DOHH2 (cell line): Measurements from ENCODE around the gene CROCC.

ENCODE experiments used
- EZH2phosphoT487 ChIP-seq: fragments of 200-600 bp; sonication (generic); IDR thresholded peaks from 2 replicates; pipeline ENCODE4 v1.6.1; 2017; ENCODE audit warnings: borderline replicate concordance, mild to moderate bottlenecking, antibody characterized with exemption, low read length, moderate library complexity, mixed read lengths
- TF ChIP-seq, protein P1 (sequence below): fragments of 200-600 bp; sonication (generic); IDR thresholded peaks from one replicate; pipeline ENCODE4 v1.5.1; 2014; ENCODE audit warnings: antibody characterized with exemption, mild to moderate bottlenecking, low read depth, low read length; ENCODE audit not compliant: poor library complexity, severe bottlenecking

DNA sequence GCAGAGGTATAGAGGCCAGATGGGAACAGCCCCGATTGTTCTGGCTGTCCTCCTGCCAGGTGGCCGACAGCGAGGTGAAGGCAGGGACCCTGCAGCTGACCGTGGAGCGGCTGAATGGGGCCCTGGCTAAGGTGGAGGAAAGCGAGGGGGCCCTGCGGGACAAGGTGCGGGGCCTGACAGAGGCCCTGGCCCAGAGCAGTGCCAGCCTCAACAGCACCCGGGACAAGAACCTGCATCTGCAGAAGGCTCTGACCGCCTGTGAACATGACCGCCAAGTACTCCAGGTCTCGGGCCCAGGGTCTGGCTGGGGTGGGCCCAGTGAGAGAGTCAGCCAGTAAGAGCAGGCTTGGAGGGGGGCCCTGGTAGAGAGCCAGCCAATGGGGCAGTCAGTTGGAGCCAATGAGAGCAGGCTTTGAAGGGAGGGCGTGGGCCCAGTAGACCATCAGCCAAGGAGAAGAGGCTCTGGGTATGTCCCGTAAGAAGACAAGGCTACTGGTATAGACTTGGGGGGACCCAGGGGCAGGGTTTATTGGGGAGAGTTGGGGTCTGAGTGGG is 47.4 kb downstream of the CROCC start:
- TF ChIP-seq, protein P1, sequence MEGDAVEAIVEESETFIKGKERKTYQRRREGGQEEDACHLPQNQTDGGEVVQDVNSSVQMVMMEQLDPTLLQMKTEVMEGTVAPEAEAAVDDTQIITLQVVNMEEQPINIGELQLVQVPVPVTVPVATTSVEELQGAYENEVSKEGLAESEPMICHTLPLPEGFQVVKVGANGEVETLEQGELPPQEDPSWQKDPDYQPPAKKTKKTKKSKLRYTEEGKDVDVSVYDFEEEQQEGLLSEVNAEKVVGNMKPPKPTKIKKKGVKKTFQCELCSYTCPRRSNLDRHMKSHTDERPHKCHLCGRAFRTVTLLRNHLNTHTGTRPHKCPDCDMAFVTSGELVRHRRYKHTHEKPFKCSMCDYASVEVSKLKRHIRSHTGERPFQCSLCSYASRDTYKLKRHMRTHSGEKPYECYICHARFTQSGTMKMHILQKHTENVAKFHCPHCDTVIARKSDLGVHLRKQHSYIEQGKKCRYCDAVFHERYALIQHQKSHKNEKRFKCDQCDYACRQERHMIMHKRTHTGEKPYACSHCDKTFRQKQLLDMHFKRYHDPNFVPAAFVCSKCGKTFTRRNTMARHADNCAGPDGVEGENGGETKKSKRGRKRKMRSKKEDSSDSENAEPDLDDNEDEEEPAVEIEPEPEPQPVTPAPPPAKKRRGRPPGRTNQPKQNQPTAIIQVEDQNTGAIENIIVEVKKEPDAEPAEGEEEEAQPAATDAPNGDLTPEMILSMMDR, result no peak
- TF ChIP-seq EZH2phosphoT487, result no peak
